ENCODE results near the gene KRTAP1-5.
"Not testable (repeated sequence)": the region's sequence is repeated elsewhere in the genome, so short reads cannot be mapped to it uniquely, and the experiment has no call there.

KRTAP1-5 gene

GRCh38 chr17:41026715-41027471 lies at the start of gene KRTAP1-5:
Gene KRTAP1-5, minus strand, starts transcription at chr17:41027208. Its CDS starts 53 bp downstream, at chr17:41027155.
- DNase-seq, result no peak

- no peak for DNase-seq
These were observed 49.8 kb upstream of the KRTAP1-5 start for GRCh38 chr17:41076788-41077187.

- no peak for DNase-seq
These were observed 46.7 kb upstream of the KRTAP1-5 start for GRCh38 chr17:41073676-41074075.

- DNase-seq, result no peak
These were observed 44.8 kb upstream of the KRTAP1-5 start for GRCh38 chr17:41071606-41072360.

GRCh38 chr17:41069031-41069430 lies 42.0 kb upstream of the KRTAP1-5 start:
- no peak for DNase-seq

- DNase-seq, result no peak
These were observed 40.3 kb upstream of the KRTAP1-5 start for GRCh38 chr17:41067281-41067680.

- DNase-seq, result no peak
These were observed 39.0 kb upstream of the KRTAP1-5 start, which contains the start of gene KRTAP2-4 for GRCh38 chr17:41065829-41066624. Gene KRTAP2-4, minus strand, starts transcription at chr17:41065879. Its CDS starts 34 bp downstream, at chr17:41065845.

- DNase-seq, result not testable (repeated sequence)
These were observed 38.1 kb upstream of the KRTAP1-5 start for GRCh38 chr17:41065016-41065689.

- no peak for DNase-seq
These were observed 37.3 kb upstream of the KRTAP1-5 start for GRCh38 chr17:41064301-41064700.

GRCh38 chr17:41063449-41063848 lies 36.4 kb upstream of the KRTAP1-5 start:
- no peak for DNase-seq

- DNase-seq, result no peak
These were observed 35.0 kb upstream of the KRTAP1-5 start for GRCh38 chr17:41061964-41062363.

GRCh38 chr17:41060052-41060604 lies 33.1 kb upstream of the KRTAP1-5 start, which contains the start of gene KRTAP2-3:
Gene KRTAP2-3, minus strand, starts transcription at chr17:41060114. Its CDS starts 64 bp downstream, at chr17:41060050.
- DNase-seq, result no peak

GRCh38 chr17:41059276-41060051 lies 32.5 kb upstream of the KRTAP1-5 start:
- DNase-seq, result not testable (repeated sequence)

- DNase-seq, result no peak
These were observed 31.7 kb upstream of the KRTAP1-5 start for GRCh38 chr17:41058741-41059140.

- no peak for DNase-seq
These were observed 30.5 kb upstream of the KRTAP1-5 start for GRCh38 chr17:41057547-41057946.

GRCh38 chr17:41055130-41055529 lies 28.1 kb upstream of the KRTAP1-5 start, which contains the start of gene KRTAP2-2:
Gene KRTAP2-2, minus strand, starts transcription at chr17:41055230. Its CDS starts 19 bp downstream, at chr17:41055211.
- not testable (repeated sequence) for DNase-seq

GRCh38 chr17:41054556-41054955 lies 27.5 kb upstream of the KRTAP1-5 start:
- not testable (repeated sequence) for DNase-seq

GRCh38 chr17:41054025-41054424 lies 27.0 kb upstream of the KRTAP1-5 start:
- DNase-seq, result no peak

GRCh38 chr17:41052566-41052965 lies 25.6 kb upstream of the KRTAP1-5 start:
- DNase-seq, result no peak

GRCh38 chr17:41049110-41049509 lies 22.1 kb upstream of the KRTAP1-5 start:
- no peak for DNase-seq

GRCh38 chr17:41048441-41048840 lies 21.4 kb upstream of the KRTAP1-5 start:
- DNase-seq, result no peak

All from NCI-H2227 treated with DMSO at 0.1 percent for 48 hours (cell line).